ENCODE measurements around the gene FAM200B. TPM values are rescaled to one million over a fixed set of nuclear protein-coding genes. Genes with fewer than 3 reads are reported as not detected.
A peak's percentile ranks its signal among the peaks of the same experiment; 100 is the strongest.

The FAM200B gene
- total RNA-seq, 1 donor = 31.8 TPM

GRCh38 chr4:15648600-15648999 lies 33.0 kb upstream of the FAM200B start:
- Histone ChIP-seq H3K27me3 (ENCODE audit: insufficient read depth, low read length) (no peaks in the 10 kb centered on the region), H3K4me1 (ENCODE audit: insufficient read depth, low read length) (peaks cover 33% of the 10 kb centered on the region), H3K79me2 (ENCODE audit: insufficient read depth, low read length) (peaks cover 98% of the 10 kb centered on the region), H3K4me3 (ENCODE audit: insufficient read depth, low read length) (no peak overlapping the region), H3K4me2 (ENCODE audit: insufficient read depth, low read length) (no peak overlapping the region), H2AFZ (ENCODE audit: low read length) (no peak overlapping the region), H3K27ac (ENCODE audit: low read depth, low read length) (peak overlapping the region; percentile 15), H4K20me1 (ENCODE audit: insufficient read depth, low read length) (peaks cover 40% of the 10 kb centered on the region), H3K9me3 (ENCODE audit: low read depth, low read length) (no peaks in the 10 kb centered on the region), H3K36me3 (ENCODE audit: insufficient read depth, low read length) (peaks cover 6% of the 10 kb centered on the region)
- no peak for DNase-seq (ENCODE audit: insufficient read length, low spot score, missing footprints)
- no peak for TF ChIP-seq CTCF (IDR thresholded peaks at IDR 0.05; ENCODE audit: extremely low read depth, low read depth, low read length)

DNA sequence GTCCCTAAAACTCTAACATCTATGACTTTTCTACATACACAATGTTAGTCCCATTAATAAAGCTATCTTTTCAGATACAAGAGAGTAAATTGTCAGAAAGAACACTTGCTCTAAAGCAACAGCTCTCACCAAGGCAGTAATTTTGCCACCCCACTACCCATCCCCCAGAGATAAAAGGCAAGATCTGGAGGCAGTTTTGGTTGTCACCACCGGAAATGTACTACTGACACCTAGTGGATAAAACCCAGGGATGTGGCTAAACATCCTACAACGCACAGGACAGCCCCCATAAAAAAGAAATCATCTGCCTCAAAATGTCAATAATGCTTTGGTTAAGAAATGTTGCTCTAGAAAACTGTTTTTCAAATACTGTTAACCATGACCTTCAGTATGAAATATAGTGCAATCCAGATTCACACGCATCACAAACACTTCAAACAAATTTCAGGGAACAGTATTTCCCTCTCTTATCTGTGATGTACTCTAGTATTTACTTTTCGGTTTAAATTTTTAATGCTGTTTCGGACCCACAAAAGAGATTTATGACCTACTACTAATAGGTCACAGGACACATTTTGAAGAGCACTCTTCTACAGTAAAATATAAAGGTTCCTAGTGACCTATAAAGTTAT lies 31.6 kb upstream of the FAM200B start:
- H3K4me2 ChIP-seq (ENCODE audit: insufficient read depth, low read length) = peak overlapping the region; percentile 49
- H3K4me1 ChIP-seq (ENCODE audit: insufficient read depth, low read length) = peaks cover 34% of the 10 kb centered on the region
- H4K20me1 ChIP-seq (ENCODE audit: insufficient read depth, low read length) = peaks cover 33% of the 10 kb centered on the region

DNA sequence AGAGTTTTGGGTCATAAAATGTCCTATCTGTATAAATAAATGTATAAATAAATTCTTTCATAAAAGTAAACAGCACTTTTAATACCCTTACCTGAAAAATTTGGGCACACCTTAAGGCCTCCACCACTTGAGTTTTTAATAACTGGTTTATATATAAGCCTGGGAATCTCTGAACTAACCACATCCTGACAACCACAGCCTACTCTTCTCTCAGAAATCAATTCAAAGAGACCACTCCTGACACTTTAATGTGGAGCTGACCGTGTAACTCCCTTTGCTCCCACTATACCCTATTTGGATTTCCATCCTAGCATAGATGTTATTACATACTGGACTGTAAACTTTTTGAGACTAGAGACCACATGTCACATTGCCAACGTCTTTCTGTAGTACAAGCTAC lies 30.0 kb upstream of the FAM200B start:
- Histone ChIP-seq H4K20me1 (ENCODE audit: insufficient read depth, low read length) (peaks cover 27% of the 10 kb centered on the region), H3K79me2 (ENCODE audit: insufficient read depth, low read length) (peaks cover 83% of the 10 kb centered on the region), H3K4me3 (ENCODE audit: insufficient read depth, low read length) (peak overlapping the region; percentile 50), H2AFZ (ENCODE audit: low read length) (no peak overlapping the region), H3K27me3 (ENCODE audit: insufficient read depth, low read length) (no peaks in the 10 kb centered on the region), H3K9me3 (ENCODE audit: low read depth, low read length) (no peaks in the 10 kb centered on the region), H3K27ac (ENCODE audit: low read depth, low read length) (peak overlapping the region; percentile 40), H3K36me3 (ENCODE audit: insufficient read depth, low read length) (no peaks in the 10 kb centered on the region), H3K4me2 (ENCODE audit: insufficient read depth, low read length) (peak overlapping the region; percentile 94), H3K4me1 (ENCODE audit: insufficient read depth, low read length) (peaks cover 44% of the 10 kb centered on the region)
- no peak for DNase-seq (ENCODE audit: insufficient read length, low spot score, missing footprints)
- TF ChIP-seq CTCF (IDR thresholded peaks at IDR 0.05; ENCODE audit: extremely low read depth, low read depth, low read length) = no peak

More for the DNA sequence above, 31.6 kb upstream of the FAM200B start:
- no peak overlapping the region for H2AFZ ChIP-seq (ENCODE audit: low read length)
- H3K79me2 ChIP-seq (ENCODE audit: insufficient read depth, low read length) = peaks cover 98% of the 10 kb centered on the region
- H3K36me3 ChIP-seq (ENCODE audit: insufficient read depth, low read length) = no peaks in the 10 kb centered on the region
- peak; percentile 77 for TF ChIP-seq CTCF (IDR thresholded peaks at IDR 0.05; ENCODE audit: extremely low read depth, low read depth, low read length)
- H3K9me3 ChIP-seq (ENCODE audit: low read depth, low read length) = no peaks in the 10 kb centered on the region
- DNase-seq (ENCODE audit: insufficient read length, low spot score, missing footprints) = no peak
- no peaks in the 10 kb centered on the region for H3K27me3 ChIP-seq (ENCODE audit: insufficient read depth, low read length)
- no peak overlapping the region for H3K4me3 ChIP-seq (ENCODE audit: insufficient read depth, low read length)
- peak overlapping the region; percentile 10 for H3K27ac ChIP-seq (ENCODE audit: low read depth, low read length)

GRCh38 chr4:15652191-15652590 lies 29.4 kb upstream of the FAM200B start:
- H3K36me3 ChIP-seq (ENCODE audit: insufficient read depth, low read length) = no peaks in the 10 kb centered on the region
- no peak for DNase-seq (ENCODE audit: insufficient read length, low spot score, missing footprints)
- H3K79me2 ChIP-seq (ENCODE audit: insufficient read depth, low read length) = peaks cover 80% of the 10 kb centered on the region
- peaks cover 26% of the 10 kb centered on the region for H4K20me1 ChIP-seq (ENCODE audit: insufficient read depth, low read length)
- H3K9me3 ChIP-seq (ENCODE audit: low read depth, low read length) = no peaks in the 10 kb centered on the region
- H3K4me2 ChIP-seq (ENCODE audit: insufficient read depth, low read length) = peak overlapping the region; percentile 94
- H3K4me1 ChIP-seq (ENCODE audit: insufficient read depth, low read length) = peaks cover 44% of the 10 kb centered on the region
- TF ChIP-seq CTCF (IDR thresholded peaks at IDR 0.05; ENCODE audit: extremely low read depth, low read depth, low read length) = no peak
- H3K4me3 ChIP-seq (ENCODE audit: insufficient read depth, low read length) = peak overlapping the region; percentile 50
- H3K27me3 ChIP-seq (ENCODE audit: insufficient read depth, low read length) = no peaks in the 10 kb centered on the region
- peak overlapping the region; percentile 40 for H3K27ac ChIP-seq (ENCODE audit: low read depth, low read length)
- H2AFZ ChIP-seq (ENCODE audit: low read length) = no peak overlapping the region

Data from osteoblast (primary cell).